Activated CD4-positive, alpha-beta T cell treated with anti-CD3 and anti-CD28 coated beads, Interleukin-2, amount 50 U/mL, for 1 hour (primary cell): Measurements from ENCODE around the gene C11orf65.
A peak's percentile ranks its signal among the peaks of the same experiment; 100 is the strongest.
"Not testable (repeated sequence)": the region's sequence is repeated elsewhere in the genome, so short reads cannot be mapped to it uniquely, and the experiment has no call there.

Source experiments
- DNase-seq: peaks from one replicate; pipeline ENCODE4 v3.0.0-alpha.2; 2020

The C11orf65 gene

DNA sequence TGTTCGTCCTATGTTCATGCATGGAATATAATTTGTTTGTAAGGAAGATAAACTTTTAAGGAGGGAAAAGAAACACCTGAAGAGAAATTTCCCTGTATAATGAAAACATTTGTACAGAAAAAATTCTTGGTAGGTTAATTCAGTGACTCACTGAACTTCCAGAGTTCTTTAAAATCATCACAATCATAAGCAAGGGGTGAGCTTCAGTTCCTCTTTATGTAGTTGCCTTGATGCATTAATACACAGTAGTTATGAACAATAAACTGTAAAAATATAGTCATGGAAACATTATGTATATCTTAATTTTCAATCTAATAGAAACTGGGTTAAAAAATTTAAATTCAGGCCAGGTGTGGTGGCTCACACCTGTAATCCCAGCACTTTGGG, 1.1 kb upstream of the C11orf65 start:
- no peak for DNase-seq

DNA sequence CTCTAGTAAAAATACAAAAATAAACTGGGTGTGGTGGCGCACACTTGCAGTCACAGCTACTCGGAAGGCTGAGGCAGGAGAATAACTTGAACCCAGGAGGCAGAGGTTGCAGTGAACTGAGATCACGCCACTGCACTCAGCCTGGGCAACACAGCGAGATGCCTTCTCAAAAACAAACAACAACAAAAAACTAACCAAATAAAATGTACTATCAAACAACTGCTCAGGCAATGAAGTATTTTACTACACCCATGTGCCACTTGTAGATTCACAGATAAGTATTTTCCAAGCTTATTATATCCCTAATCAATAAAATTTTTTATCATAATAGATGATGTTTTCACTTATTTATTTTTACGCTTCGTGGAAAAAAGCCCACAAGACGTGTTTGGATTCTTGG, 924 bp downstream of the C11orf65 start:
- DNase-seq: no peak

DNA sequence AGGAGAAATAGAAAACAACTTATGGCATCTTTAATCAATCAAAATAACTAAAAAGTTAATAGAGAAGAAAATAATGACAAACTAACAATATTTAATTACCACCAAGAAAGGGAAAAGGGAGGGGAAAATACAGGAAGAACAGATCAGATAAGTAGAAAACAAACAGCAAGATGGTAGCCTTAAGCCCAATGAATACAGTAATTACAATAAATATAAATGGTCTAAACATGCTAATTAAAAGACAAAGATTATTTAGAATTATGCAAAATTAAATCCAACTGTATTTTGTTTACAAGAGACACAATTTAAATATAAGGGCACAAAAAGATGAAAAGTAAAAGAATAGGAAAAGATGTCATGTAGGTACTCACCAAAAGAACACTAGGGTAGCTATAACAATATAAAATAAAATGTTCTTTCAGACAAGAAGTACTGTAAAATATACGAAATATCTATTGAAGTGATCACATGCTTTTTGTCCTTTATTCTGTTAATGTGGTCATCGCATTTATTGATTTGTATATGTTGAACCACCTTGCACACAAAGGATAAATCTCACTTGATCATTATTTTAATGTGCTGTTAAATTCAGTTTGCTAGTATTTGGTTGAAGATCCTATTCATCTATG, 14.0 kb downstream of the C11orf65 start:
- DNase-seq: no peak

DNA sequence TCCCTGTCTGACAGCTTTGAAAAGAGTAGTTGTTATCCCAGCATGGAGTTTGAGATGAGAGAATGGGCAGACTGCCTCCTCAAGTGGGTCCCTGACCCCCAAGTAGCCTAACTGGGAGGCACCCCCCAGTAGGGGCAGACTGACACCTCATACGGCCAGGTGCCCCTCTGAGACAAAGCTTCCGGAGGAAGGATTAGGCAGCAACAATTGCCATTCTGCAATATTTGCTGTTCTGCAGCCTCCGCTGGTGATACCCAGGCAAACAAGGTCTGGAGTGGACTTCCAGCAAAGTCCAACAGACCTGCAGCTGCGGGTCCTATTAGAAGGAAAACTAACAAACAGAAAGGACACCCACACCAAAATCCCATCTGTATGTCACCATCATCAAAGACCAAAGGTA, 25.9 kb downstream of the C11orf65 start:
- not testable (repeated sequence) for DNase-seq

DNA sequence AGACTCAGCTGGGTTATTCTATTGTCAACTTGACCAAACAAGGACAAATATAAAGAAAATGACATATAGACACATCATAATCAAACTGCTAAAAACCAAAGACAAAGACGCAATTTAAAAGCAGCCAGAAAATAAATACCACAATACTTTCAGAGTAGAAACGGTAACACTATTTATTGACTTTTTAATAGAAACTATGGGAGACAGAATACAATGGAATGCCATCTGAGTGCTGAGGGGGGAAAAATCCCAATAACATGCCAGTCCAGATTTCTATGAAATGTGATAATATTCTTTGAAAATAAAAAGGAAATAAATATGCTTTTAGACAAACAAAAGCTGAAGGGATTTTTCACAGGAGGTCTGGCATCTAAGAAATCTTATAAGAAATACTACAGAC, 30.7 kb downstream of the C11orf65 start:
- DNase-seq: no peak

DNA sequence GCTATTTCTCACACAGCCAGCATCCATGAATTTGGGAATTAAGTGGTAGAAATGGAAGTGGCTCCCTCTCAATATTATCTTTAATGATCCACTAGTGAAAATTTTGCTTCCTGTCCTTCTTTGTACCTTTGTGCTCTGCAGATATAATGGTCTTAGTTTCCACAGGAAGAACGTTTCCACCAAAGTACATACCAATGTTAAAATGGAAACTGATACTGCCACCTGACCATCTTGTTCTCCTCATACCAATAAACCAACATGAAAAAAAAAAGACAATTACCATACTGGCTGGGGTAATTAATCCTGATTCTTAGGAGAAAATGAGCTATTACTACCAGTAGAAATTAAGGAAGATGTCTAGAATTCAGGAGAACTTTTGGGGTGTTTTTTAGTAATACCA, 32.3 kb downstream of the C11orf65 start:
- DNase-seq: no peak

DNA sequence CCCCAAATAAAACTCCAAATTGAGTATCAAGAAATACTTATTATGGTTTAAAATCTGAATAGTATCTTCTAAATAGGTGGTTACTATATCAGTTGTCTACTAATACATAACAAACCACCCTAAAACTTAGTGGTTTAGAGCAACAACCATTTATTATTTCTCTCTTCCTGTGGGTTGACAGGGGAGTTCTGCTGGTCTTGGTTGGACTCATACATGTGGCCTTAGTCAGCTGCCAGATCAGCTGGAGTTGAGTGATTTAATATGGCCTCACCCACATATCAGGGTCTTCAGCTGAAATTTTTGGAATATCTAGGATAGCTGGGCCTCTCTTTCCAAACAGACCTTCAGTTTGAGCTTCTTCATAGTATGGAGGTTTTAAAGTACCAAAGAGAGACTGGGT, 34.5 kb downstream of the C11orf65 start:
- DNase-seq: no peak

DNA sequence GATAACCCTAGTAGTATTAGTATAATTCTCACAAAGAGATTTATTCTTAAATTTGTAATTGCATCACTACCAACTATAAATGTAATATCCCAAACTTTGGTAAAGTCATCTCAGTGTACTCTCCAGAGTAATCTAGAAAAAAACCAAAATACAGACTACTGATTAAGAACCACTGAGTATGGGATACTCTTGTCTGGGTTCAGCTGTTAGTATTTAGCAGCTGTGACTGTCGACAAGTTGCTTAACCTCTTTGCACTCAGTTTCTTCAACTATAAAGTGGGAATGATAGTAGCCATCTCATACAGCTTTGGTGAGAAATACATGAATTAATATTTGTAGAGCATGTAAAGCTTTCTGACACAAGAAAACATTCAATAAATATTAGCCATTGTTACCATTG, 35.3 kb downstream of the C11orf65 start:
- DNase-seq: no peak

DNA sequence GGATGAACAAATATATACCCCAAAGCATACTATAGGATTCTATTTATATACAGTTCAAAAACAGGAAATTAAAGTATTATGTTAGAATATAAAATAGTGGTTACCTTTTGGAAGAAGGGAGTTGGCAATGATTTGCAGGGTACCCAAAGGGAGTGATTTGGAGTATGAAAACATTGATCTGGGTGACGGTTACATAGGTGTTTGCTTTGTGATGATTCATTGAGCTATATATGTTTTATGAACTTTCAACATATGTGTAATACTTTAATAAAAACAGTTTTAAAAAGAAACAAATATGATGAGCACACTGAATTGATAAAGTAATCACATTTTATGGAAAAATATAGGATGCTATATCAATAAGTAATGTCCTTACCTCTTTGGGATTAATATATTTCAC, 36.0 kb downstream of the C11orf65 start:
- no peak for DNase-seq

DNA sequence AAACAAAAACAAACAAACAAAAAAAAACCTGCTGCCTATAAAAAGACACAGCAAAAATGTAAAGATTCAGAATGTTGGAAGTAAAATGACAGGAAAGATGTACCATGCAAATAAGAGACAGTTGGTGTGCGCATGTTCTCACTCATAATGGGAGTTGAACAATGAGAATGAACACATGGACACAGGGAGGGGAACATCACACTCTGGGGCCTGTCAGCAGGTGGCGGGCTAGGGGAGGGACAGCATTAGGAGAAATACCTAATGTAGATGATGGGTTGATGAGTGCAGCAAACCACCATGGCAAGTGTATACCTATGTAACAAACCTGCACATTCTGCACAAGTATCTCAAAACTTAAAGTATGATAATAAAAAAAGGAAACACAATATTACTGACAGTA, 49.8 kb downstream of the C11orf65 start:
- DNase-seq: peak; percentile 38

DNA sequence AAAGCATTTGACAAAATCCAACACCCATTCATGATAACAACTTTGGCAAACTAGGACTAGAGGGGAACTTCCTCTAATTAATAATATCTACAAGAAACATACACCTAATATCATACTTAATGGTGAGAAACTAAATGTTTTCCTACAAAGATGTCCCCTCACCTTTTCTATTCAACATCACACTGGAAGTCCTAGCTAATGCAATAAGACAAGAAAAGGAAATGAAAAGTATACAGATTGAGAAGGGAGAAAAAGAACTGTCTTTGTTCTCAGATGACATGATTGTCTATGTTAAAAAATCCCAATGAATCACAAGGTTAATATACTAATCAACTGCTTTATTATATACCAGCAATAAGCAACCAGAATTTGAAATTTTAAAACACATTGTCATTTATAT, 52.4 kb downstream of the C11orf65 start:
- no peak for DNase-seq

DNA sequence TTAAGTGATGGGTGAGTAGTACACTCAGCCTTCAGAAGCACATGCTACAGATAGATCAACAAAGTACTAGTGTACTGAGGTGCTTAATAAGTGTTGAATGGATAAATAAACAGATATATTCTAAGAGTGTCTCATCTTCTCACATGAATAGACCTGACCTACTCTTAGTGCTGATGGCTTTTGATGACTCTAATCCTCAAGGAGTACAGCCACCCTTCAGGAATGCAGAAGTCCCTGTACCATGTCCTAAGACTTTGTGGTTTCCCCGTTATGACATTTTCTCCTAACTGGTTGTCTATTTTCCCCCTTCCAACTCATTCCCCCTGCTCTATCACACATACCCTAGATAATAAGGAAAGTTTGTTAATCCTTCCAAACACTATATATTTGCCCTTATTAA, 61.6 kb downstream of the C11orf65 start:
- DNase-seq: no peak

DNA sequence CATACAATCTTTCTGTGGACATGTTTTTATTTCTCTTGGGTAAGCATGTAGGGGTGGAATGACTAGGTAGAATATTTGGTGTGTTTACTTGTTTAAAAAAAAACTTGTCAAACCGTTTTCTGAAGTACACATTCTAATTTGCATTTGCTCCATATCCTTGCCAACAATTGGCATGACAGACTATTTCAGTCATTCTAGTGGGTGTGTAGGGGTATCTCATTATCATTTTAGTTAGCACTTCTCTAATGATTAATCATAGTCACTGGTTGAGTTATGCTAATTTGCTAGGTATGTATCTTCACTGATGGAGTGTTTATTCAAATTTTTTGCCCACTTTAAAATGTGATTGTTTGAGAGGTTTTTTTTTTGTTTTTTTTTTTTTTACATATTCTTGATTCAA, 64.3 kb downstream of the C11orf65 start:
- DNase-seq: no peak

DNA sequence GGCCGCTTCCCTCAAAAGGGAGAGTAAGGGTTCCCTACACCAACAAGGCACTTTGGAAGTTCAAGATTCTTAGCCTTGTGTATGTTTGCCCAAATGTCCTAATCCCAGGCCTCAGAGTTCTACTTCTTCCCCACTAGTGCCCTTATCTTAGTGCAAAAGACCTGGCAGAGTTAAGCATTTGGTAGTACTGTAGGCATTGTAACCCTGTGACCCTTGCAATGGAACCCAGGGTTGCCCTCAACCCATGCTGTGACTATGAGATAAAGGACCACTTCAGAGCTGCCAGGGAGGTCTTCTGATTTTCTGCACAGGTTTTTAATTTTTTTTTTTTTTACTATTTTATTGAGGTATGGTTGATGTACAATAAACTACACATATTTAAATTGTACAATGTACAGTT, 65.1 kb downstream of the C11orf65 start:
- DNase-seq: no peak

DNA sequence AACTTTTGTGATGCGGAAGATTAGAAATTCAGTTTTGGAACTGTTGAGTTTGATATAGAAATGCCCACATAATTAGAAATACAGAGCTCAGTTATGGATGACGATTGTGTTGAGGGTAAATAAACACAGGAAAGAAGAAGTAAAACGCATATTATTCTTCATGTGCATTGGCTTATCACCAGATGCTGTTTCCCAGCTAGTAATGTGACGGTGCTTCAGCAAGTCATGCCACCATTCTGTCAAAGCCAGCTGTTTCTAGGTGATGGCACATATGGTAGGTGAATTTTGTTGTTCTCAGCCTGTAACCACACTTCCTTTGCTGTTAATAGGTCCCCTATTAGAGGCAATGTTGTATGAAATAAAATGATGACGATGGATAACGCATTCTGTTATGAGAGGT, 68.9 kb downstream of the C11orf65 start:
- no peak for DNase-seq

DNA sequence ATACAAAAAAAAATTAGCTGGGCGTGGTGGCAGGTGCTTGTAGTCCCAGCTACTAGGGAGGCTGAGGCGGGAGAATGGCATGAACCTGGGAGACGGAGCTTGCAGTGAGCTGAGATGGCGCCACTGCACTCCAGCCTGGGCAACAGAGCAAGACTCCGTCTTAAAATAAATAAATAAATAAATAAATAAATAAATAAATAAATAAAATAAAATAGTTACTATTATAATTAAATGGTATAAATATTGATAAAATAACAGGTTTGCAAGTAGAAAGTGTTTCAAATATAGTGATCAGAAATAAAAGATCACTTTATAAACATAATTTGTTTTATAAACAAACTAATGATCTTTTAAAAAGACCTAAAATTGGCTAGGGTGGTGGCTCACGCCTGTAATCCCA, 70.7 kb downstream of the C11orf65 start:
- DNase-seq: not testable (repeated sequence)

DNA sequence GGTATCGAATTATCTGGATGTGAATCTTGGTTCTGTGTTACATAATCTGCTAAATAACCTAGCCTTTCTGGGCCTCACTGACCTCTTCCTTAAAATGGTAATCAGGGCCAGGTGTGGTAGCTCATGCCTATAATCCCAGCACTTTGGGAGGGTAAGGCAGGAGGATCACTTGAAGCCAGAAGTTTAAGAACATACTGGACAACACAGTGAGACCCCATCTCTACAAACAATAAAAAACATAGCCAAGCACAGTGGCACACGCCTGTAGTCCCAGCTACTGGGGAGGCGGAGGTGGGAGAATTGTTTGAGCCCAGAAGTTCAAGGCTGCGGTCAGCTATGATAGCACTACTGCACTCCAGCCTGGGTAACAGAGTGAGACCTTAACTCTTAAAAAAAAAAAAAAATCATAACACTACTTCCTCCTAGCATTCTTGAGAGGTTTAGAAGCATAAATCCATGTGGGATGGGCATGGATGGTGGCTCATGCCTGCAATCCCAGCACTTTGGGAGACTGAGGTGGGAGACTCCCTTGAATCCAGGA, 72.5 kb downstream of the C11orf65 start:
- DNase-seq: no peak

DNA sequence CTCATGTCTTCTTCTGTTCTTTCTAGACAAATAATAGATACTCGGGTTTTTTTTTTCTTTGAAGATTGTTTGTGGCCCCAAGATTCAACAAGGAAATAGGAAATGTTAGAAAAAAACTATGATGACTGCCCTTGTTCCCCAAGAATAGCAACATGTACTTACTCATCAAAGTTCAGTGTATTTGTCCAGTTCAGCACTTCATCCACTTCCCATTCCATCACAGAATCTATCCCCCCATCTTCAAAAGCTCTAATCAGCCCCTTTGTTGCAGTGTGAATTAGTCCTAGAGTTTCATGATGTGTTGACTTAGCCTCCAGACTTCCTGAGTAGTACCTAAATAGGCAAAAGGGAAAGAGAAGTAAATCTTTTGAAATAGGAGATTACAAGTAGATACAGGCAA, 74.3 kb downstream of the C11orf65 start:
- no peak for DNase-seq

DNA sequence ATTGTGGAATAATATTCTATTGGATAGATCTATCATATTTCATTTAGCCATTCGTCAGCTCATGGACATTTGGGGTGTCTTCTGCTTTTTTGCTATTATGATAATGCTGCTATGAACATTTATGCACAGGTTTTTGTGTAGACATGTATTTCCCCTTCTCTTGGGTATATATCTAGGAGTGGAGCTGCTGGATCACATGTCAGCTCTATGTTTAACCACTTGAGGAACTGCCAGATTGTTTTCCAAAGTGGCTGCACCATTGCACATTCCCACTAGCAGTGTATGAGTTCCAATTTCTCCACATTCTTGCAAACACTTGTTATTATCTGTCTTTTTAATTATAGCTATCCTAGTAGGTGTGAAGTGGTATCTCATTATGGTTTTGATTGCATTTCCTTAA, 75.0 kb downstream of the C11orf65 start:
- no peak for DNase-seq

DNA sequence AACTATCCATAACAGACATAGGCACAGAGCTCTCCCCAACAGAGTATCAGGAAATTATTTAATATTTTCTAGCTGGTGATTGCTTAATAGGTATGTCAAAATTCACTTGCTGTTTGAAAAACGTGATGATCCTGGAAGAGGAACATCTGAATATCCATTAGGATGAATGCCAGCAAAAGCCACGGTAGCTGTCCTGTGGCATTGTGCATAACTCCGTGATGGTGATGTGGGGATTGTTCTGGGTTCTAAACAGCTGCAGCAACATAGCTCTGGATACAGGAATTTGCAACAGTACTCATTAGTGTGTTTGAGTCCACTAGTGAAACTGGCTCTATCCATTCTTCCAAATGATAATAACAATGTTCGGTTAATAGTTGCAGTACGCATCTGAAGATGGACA, 78.8 kb downstream of the C11orf65 start:
- DNase-seq: no peak

DNA sequence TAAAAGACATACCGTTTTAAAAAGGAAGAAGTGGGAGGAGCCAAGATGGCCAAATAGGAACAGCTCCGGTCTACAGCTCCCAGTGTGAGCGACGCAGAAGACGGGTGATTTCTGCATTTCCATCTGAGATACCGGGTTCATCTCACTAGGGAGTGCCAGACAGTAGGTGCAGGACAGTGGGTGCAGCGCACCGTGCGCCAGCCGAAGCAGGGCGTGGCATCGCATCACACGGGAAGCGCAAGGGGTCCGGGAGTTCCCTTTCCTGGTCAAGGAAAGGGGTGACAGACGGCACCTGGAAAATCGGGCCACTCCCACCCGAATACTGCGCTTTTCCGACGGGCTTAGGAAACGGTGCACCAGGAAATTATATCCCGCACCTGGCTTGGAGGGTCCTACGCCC, 93.8 kb downstream of the C11orf65 start:
- DNase-seq: not testable (repeated sequence)

DNA sequence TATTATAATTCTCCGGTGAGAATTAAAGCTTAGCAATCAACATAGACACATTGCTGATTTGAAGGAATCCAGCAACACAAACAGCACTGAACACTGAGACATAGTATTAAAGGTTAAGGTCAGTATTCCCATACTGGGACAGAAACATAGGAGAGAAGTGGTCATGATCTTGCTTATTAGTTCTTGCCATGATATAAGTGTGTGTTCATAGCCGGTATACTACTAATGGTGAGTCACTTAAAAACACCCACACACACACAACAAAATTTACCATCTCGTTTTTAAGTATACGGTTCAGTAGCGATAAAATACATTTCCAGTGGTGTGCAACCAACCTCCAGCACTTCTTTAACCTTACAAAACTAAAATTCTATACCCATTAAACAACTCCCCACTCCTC, 96.3 kb downstream of the C11orf65 start:
- no peak for DNase-seq

DNA sequence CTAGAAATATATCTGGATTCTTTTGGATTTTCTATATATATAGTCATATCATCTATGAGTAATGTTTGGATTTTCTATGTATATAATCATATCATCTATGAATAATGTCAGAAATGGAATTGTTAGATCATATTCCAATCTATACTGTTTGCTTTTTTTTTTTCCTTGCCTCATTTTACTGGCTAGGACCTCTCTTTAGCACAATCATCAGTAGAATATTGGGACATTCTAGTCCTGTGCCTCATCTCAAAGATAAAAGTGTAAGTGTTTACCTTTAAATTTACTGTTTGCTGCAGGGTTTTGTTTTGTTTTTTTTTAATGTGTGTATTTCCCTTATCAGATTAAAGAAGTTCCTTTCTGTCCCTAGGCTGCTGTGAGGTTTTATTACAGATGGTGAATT, 97.0 kb downstream of the C11orf65 start:
- DNase-seq: no peak

DNA sequence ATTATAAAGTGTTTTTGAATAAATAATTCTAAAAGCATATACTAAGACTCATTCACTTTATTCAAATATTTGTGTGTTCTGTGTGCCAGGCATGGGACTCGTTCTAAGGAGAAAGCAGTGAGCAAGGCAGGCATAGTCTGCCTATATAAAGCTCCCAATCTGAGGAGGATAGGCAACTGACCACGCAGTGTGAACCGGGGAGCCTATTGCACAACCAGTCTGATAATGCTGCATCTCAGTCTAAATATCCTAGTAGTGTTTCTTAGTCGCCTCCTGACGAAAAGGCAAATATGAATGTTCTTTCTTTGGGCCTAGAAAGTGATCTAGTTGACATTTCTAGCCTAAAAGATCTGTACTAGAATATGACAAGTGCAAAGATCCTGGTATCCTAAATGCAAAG, 98.3 kb downstream of the C11orf65 start:
- DNase-seq: no peak

DNA sequence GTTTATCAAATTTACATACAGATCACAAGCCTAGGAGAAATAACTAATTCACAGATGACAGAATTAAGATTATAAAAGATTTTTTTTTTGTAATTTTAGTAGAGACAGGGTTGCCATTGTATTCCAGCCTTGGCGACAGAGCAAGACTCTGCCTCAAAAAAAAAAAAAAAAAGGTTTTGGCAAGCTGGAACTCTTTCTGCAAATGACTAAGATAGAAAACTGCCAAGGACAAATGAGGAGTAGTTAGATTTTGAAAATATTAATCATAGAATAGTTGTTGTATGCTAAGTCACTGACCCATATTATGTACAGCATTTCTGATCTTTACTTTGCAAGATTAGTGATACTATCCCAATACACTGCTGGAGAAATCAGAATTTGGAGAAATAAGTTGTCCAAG, 99.2 kb downstream of the C11orf65 start:
- no peak for DNase-seq

DNA sequence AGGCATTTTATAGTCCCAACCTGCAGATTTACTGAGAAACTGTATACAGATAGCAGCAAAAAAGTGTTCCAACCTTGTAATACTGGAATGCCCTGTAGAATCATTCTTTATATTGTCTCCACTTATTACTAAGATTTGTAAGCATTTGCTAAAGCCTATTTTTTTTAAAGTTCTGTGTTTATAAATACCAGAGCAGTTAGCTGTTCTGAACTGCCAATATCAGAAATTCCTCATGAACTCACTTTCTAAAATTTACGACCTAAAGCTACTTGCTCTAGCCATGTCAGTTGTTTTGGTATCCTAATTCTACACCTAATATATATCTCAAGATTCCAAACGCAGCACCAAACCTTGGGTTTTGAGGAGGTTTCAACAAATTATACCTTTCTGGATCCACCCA, 103.2 kb downstream of the C11orf65 start:
- no peak for DNase-seq
